GM12801 (cell line): ENCODE results near the gene DHRS3.

Source experiments
- CTCF ChIP-seq: IDR thresholded peaks from one replicate; pipeline ENCODE4 v1.5.1; 2011; ENCODE audit warnings: control low read depth; ENCODE audit not compliant: insufficient read length; ENCODE audit errors: extremely low read depth

DHRS3 gene

GRCh38 chr1:12617901-12618660 lies at the start of gene DHRS3:
TSS of gene DHRS3 (minus strand) at chr1:12618210. CDS start at chr1:12617348, 862 bp downstream.
- TF ChIP-seq CTCF, result no peak

- no peak for TF ChIP-seq CTCF
Observed at GRCh38 chr1:12666141-12666735, 48.2 kb upstream of the DHRS3 start.

DNA sequence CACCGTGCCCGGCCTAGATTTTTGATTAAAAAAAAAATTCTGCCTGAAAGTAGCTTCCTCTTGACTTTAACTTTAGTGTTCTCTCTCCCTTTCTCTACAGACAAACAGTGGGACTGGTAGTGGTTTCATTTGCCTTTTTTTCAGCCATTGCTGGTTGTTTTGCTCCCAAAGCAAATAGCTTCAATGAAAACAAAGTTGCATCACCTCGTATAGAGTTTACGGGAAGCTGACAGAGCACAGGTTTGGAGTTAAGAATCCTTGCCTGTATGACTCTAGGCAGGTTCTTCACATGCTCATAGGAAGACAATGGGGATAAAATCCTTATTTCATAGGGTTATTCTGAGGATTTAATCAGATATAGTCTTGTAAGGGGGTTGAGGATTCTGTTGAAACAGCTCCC lies 47.5 kb upstream of the DHRS3 start:
- TF ChIP-seq CTCF, result no peak

DNA sequence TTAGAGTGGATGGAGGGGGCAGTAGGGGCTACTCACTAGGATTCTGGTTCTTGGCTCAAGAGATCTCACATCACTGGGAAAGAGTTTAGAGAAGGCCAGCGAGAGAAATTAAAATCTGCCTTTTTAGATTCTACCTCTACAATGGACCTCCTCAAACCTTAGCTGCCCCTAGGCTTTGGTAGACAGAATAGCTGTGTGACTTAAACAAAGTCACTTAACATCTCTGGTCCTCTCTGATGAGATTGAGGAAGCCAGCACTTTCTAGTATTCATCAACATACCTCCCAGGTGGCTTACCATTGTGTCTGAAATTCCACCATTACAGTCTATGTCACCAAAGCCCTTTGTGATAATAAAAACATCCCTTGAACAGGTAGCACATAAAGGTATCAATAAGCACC lies 44.5 kb upstream of the DHRS3 start:
- TF ChIP-seq CTCF, result no peak

- no peak for TF ChIP-seq CTCF
Observed at GRCh38 chr1:12661606-12662219, 43.7 kb upstream of the DHRS3 start.

DNA sequence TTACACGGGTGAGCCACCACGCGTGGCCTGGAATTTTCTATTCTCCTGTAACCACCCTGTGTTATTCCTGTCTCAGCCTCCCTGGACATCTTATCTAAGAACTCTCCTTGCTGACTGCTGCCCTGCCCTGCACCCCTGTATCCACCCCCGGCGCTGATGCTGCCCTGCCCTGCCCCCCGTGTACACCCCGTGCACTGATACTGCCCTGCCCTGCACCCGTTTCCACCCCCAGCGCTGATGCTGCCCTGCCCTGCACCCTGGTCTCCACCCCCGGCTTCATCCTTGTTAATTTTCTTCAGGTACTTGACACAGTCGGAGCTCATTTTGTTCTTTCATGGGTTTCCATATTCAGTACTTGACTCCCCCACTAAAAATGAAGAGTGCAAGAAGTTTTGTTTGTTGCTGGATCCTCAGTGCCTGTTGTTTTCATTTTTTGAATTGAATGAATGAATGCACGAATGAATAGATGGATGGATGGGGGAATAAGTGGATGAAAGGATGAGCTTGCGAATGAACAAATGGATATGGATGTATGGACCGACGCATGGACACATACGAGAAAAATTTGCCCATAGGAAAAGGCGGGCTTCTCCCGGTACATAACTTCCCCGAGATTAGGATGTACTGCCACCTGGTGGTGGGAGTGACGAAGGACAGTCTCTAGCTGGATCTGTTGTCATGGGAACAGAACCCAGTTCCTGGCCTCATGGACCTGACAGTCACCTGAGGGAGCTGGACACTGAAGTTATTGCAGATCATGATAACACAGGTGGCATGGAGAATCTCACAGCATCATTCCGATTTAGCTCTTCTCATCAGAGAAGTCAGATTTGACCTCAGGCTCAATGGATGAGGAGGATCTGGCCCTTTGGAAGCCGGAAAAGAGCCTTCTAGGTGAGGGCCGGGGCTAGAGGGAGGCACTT lies 40.8 kb upstream of the DHRS3 start:
- TF ChIP-seq CTCF, result peak; percentile 55
